ENCODE measurements around the gene DDX25.

The DDX25 gene

DNA sequence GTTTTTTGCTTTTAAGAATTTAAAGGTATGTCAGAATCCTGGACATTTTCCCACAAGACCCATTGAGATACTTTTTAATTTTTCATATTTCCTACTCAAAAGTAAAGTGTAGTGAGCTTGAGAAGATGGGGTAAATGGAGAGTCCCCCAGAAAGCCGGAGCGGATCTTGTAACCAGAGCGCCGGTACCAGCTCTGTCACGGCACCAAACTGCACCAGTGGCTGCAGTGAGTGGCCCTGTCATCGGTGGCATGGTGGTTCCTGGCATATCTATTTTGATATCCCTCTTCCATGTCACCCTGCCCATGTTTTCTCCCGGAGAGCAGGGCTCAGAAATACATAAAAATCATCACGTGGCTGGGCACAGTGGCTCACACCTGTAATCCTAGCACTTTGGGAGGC lies 19.3 kb downstream of the DDX25 start:
- H3K4me3 Mint-ChIP-seq: no peak overlapping the region
- peaks cover 6% of the 10 kb centered on the region for H3K4me1 Mint-ChIP-seq
- H3K27ac Mint-ChIP-seq: no peak overlapping the region
- H3K27me3 Mint-ChIP-seq: peaks cover 47% of the 10 kb centered on the region
- ATAC-seq: no peak
- H3K36me3 Mint-ChIP-seq: no peaks in the 10 kb centered on the region
- no peaks in the 10 kb centered on the region for H3K9me3 Mint-ChIP-seq

GRCh38 chr11:125924384-125925007 lies 20.2 kb downstream of the DDX25 start:
- Mint-ChIP-seq H3K36me3 (no peaks in the 10 kb centered on the region), H3K27me3 (peaks cover 50% of the 10 kb centered on the region), H3K4me3 (no peak overlapping the region), H3K4me1 (peaks cover 6% of the 10 kb centered on the region), H3K27ac (no peak overlapping the region), H3K9me3 (no peaks in the 10 kb centered on the region)
- ATAC-seq: no peak

GRCh38 chr11:125925247-125925740 lies 21.0 kb downstream of the DDX25 start:
- peaks cover 50% of the 10 kb centered on the region for H3K27me3 Mint-ChIP-seq
- H3K27ac Mint-ChIP-seq: no peak overlapping the region
- ATAC-seq: no peak
- H3K4me1 Mint-ChIP-seq: peaks cover 6% of the 10 kb centered on the region
- no peaks in the 10 kb centered on the region for H3K36me3 Mint-ChIP-seq
- no peak overlapping the region for H3K4me3 Mint-ChIP-seq
- no peaks in the 10 kb centered on the region for H3K9me3 Mint-ChIP-seq

DNA sequence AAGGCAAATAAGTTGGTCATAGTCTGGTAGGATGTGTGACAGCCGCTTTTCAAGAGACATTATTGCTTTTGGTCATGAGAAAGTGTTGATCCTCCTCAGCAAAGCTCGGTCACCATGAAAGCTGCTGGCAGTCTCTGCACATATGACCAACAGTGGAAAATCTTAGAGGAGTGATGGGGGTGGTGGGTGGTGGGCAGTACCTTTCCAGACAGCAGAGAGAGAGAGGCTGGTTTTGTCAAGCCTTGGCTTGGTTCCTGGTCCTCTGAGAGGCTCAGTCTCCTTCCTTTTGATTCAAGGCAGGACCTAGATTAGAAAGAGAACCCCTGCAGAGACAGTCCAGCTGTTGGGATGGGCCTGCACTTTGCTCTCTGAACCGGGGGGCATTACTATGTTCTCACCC lies 21.5 kb downstream of the DDX25 start:
- Mint-ChIP-seq H3K9me3 (no peaks in the 10 kb centered on the region), H3K27ac (no peak overlapping the region), H3K4me1 (peaks cover 6% of the 10 kb centered on the region), H3K27me3 (peaks cover 50% of the 10 kb centered on the region), H3K4me3 (no peak overlapping the region), H3K36me3 (no peaks in the 10 kb centered on the region)
- ATAC-seq: no peak

DNA sequence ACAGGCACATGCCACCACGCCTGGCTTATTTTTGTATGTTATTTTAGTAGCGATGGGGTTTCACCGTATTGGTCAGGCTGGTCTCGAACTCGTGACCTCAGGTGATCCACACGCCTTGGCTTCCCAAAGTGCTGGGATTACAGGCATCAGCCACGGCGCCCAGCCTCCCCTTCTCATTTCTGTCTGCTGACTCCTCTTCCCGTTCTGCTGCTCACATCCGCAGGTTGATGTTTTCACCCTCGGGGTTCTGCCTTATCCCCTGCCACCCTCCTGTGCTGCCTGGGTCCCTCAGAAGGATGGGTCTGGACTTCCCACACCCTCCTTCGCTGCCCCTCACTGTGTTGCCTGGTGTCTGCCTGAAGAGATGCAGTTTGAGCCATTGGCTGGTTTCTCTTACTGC lies 22.4 kb downstream of the DDX25 start:
- Mint-ChIP-seq H3K9me3 (no peaks in the 10 kb centered on the region), H3K27ac (no peak overlapping the region), H3K4me3 (no peak overlapping the region), H3K4me1 (peaks cover 6% of the 10 kb centered on the region), H3K36me3 (no peaks in the 10 kb centered on the region), H3K27me3 (peaks cover 56% of the 10 kb centered on the region)
- no peak for ATAC-seq

- ATAC-seq: no peak
- no peak overlapping the region for H3K4me3 Mint-ChIP-seq
- no peaks in the 10 kb centered on the region for H3K9me3 Mint-ChIP-seq
- peaks cover 55% of the 10 kb centered on the region for H3K27me3 Mint-ChIP-seq
- H3K27ac Mint-ChIP-seq: no peak overlapping the region
- no peaks in the 10 kb centered on the region for H3K4me1 Mint-ChIP-seq
- no peaks in the 10 kb centered on the region for H3K36me3 Mint-ChIP-seq
These were observed 25.3 kb downstream of the DDX25 start for GRCh38 chr11:125929445-125930075.

DNA sequence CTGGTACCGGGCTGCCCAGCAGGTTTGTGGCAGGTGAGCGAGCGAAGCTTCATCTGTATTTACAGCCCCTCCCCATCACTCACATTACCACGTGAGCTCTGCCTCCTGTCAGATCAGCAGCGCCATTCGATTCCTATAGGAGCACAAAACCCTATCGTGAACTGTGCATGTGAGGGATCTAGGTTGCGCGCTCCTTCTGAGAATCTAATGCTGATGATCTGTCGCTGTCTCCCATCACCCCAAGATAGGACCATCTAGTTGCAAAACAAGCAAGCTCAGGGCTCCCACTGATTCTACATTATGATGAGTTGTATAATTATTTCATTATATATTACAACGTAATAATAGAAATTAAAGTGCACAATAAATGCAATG lies 25.8 kb downstream of the DDX25 start:
- H3K4me1 Mint-ChIP-seq: no peaks in the 10 kb centered on the region
- H3K36me3 Mint-ChIP-seq: no peaks in the 10 kb centered on the region
- H3K27me3 Mint-ChIP-seq: peaks cover 50% of the 10 kb centered on the region

DNA sequence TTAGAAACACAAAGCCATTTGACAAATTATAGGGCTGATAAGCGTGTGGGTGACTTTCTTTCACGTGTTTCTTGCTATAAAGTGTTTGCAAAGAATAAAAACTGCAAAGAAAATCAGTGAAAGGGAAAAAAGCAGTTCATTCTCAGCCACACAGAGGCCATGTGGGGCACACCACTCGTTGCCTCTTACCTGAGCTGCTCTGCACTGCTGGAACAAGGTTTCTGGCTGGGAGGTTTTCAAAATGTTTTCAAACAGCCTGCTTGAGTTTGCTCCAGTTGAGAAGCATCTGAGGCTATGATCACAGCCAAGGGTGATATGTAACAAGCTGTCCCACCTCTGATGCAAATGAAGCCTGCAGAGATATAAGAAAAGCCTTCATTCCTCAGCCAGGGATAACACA lies 26.8 kb downstream of the DDX25 start:
- no peaks in the 10 kb centered on the region for H3K4me1 Mint-ChIP-seq
- no peak for ATAC-seq
- H3K4me3 Mint-ChIP-seq: no peak overlapping the region
- H3K27ac Mint-ChIP-seq: no peak overlapping the region
- no peaks in the 10 kb centered on the region for H3K36me3 Mint-ChIP-seq
- no peaks in the 10 kb centered on the region for H3K9me3 Mint-ChIP-seq
- H3K27me3 Mint-ChIP-seq: peaks cover 43% of the 10 kb centered on the region

More for the DNA sequence above, 25.8 kb downstream of the DDX25 start:
- no peak overlapping the region for H3K27ac Mint-ChIP-seq
- H3K4me3 Mint-ChIP-seq: no peak overlapping the region
- no peaks in the 10 kb centered on the region for H3K9me3 Mint-ChIP-seq
- ATAC-seq: no peak

GRCh38 chr11:125931668-125932067 lies 27.4 kb downstream of the DDX25 start:
- H3K4me1 Mint-ChIP-seq: no peaks in the 10 kb centered on the region
- no peaks in the 10 kb centered on the region for H3K36me3 Mint-ChIP-seq
- H3K27ac Mint-ChIP-seq: no peak overlapping the region
- peaks cover 37% of the 10 kb centered on the region for H3K27me3 Mint-ChIP-seq
- no peaks in the 10 kb centered on the region for H3K9me3 Mint-ChIP-seq
- no peak for ATAC-seq
- no peak overlapping the region for H3K4me3 Mint-ChIP-seq

GRCh38 chr11:125932301-125932700 lies 28.0 kb downstream of the DDX25 start:
- Mint-ChIP-seq H3K4me3 (no peak overlapping the region), H3K27ac (no peak overlapping the region), H3K27me3 (peaks cover 31% of the 10 kb centered on the region), H3K4me1 (no peaks in the 10 kb centered on the region), H3K9me3 (no peaks in the 10 kb centered on the region), H3K36me3 (no peaks in the 10 kb centered on the region)
- ATAC-seq: no peak

GRCh38 chr11:125933030-125933813 lies 28.9 kb downstream of the DDX25 start:
- no peak for ATAC-seq
- Mint-ChIP-seq H3K27me3 (peaks cover 29% of the 10 kb centered on the region), H3K9me3 (no peaks in the 10 kb centered on the region), H3K4me1 (no peaks in the 10 kb centered on the region), H3K27ac (no peak overlapping the region), H3K4me3 (no peak overlapping the region), H3K36me3 (no peaks in the 10 kb centered on the region)

DNA sequence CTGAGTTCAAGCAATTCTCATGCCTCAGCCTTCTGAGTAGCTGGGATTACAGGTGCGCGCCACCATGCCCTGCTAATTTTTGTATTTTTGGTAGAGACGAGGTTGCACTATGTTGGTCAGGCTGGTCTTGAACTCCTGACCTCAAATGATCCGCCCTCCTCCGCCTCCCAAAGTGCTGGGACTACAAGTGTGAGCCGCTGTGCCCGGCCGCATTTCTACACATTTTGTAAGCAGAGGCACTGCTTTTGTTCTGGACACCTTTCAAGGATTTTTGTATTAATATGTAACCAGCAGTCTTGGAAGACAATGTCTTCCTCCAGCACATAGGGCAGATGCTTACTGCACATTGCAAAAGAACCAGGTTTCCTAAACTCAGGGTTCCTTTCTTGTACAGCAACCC lies 30.2 kb downstream of the DDX25 start:
- Mint-ChIP-seq H3K27me3 (peaks cover 25% of the 10 kb centered on the region), H3K9me3 (no peaks in the 10 kb centered on the region), H3K27ac (no peak overlapping the region), H3K4me3 (no peak overlapping the region), H3K36me3 (no peaks in the 10 kb centered on the region), H3K4me1 (no peaks in the 10 kb centered on the region)
- ATAC-seq: no peak

DNA sequence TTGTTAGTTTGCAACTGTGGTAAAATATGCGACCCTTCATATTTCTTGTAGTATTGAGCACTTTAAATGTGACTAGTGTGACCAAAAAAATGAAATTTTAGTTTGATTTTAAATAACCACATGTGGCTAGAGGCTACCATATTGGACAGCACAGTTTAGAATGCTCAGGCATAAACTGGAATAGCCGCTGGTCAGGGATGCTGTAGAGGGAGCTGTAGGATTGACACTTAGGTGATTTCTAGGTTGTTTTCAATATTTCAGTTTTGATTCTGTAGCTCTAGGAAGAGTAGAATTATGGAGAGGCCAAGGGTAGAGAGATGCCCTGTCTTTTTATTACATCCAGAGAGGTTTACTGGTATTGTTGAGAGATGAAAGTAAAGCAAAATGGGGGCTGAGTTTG lies 30.7 kb downstream of the DDX25 start:
- no peaks in the 10 kb centered on the region for H3K36me3 Mint-ChIP-seq
- H3K4me3 Mint-ChIP-seq: no peak overlapping the region
- no peak for ATAC-seq
- no peaks in the 10 kb centered on the region for H3K9me3 Mint-ChIP-seq
- H3K27me3 Mint-ChIP-seq: peaks cover 19% of the 10 kb centered on the region
- H3K27ac Mint-ChIP-seq: no peak overlapping the region
- H3K4me1 Mint-ChIP-seq: no peaks in the 10 kb centered on the region

DNA sequence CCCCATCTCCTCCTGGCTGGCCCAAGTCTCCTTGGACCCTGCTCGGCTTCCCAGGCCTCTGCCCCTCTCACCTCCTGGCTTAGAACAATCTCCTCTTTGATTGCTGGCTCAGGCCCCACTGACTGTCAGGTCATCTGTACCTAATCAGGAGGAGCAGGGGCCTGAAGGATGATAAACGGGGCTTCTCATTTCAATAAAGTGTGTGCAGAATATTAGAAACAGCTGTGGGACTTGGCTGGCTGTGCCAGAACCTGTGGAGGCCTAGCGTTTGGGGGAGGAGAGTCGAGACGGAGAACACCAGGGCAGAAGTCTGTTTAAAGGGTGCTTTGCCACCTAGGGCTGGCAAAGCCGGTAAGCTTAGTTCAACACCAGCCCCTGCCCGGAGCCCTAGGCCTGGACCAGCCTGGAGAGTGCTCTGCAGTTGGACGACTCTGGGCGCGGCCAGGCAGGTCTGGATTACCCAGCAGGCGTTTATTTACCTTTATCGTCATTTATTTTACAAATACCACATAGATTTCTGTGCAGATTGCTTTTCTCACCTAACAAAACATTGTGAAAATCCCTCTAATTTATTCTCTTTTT lies 31.4 kb downstream of the DDX25 start:
- Mint-ChIP-seq H3K4me3 (no peak overlapping the region), H3K27ac (no peak overlapping the region), H3K9me3 (no peaks in the 10 kb centered on the region), H3K27me3 (peaks cover 13% of the 10 kb centered on the region), H3K4me1 (no peaks in the 10 kb centered on the region), H3K36me3 (no peaks in the 10 kb centered on the region)
- no peak for ATAC-seq

DNA sequence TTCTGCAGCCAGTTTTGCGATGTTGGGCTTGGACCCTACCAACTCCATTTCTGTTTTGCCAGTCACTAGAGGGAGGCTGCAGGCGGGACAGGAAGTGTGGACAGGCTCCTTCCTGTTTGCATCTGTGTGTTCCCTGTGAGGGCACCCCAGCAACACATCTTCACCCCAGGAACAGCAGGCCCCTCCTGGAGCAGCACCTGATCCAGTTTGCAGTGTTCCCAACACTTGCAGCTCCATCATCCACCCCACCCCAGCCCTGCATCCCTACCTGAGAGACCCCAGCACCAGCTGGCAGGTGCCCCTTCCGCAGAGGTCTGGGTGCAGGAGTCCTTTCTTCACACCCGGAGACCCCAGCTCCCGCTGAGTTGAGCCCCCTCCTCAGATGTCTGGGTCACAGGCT lies 34.1 kb downstream of the DDX25 start:
- ATAC-seq: no peak
- Mint-ChIP-seq H3K4me3 (no peak overlapping the region), H3K36me3 (no peaks in the 10 kb centered on the region), H3K27me3 (peaks cover 17% of the 10 kb centered on the region), H3K27ac (no peak overlapping the region), H3K4me1 (peaks cover 9% of the 10 kb centered on the region), H3K9me3 (no peaks in the 10 kb centered on the region)

Measured in stimulated activated memory B cell treated with anti-CD40 and anti-IgM and Interleukin-4, amounts not matched to agents 10 μg/mL and 1 μg/mL and 100 μg/mL, for 72 hours (primary cell).